H1 (cell line): ENCODE measurements around the gene ACAD10. TPM values are rescaled to one million over a fixed set of nuclear protein-coding genes. Genes with fewer than 3 reads are reported as not detected.

Experiments used
- CTCF ChIA-PET: fragments of 300-600 bp; sonication (Branson Sonifier 250); formaldehyde crosslinking; loops from one replicate; lab custom pipeline; 2021; ENCODE audit not compliant: partially characterized antibody; lab: Charles Lee
- POLR2A ChIA-PET: fragments of 300-600 bp; sonication (Branson Sonifier 250); formaldehyde crosslinking; loops from one replicate; lab custom pipeline; 2021; ENCODE audit warnings: inconsistent platforms; ENCODE audit not compliant: partially characterized antibody; lab: Charles Lee
- DNase-seq, 2 experiments: peaks; one replicate each; pipeline versions ENCODE4 v3.0.0 to v3.0.0-alpha.2; 2010 to 2022; ENCODE audit warnings: low spot score in 2 of 2, low read depth in 1 of 2, mixed read lengths in 1 of 2
- FAIRE-seq: peaks from 2 replicates; lab custom pipeline; 2011; peaks lifted over from hg19 to GRCh38; lab: Jason Lieb, UNC
- H2AFZ ChIP-seq: 2 replicates; pipeline ENCODE4 v1.8.1; 2012; ENCODE audit warnings: low read length, inconsistent platforms
- H2AK5ac ChIP-seq: 2 replicates; pipeline ENCODE4 v1.6.1; 2013; ENCODE audit warnings: low read depth, low read length
- H2BK120ac ChIP-seq: replicated peaks from 2 replicates; pipeline ENCODE3; 2013; ENCODE audit warnings: low read depth, low read length, inconsistent platforms
- H2BK12ac ChIP-seq: 2 replicates; pipeline ENCODE4 v1.6.1; 2013; ENCODE audit warnings: low read depth, low read length
- H2BK15ac ChIP-seq: 2 replicates; pipeline ENCODE4 v1.6.1; 2013; ENCODE audit warnings: low read length
- H2BK20ac ChIP-seq: 2 replicates; pipeline ENCODE4 v1.6.1; 2013; ENCODE audit warnings: low read length
- H2BK5ac ChIP-seq: 2 replicates; pipeline ENCODE4 v1.6.1; 2013; ENCODE audit warnings: low read depth, low read length
- H3K14ac ChIP-seq: 2 replicates; pipeline ENCODE4 v1.6.1; 2013; ENCODE audit warnings: inconsistent platforms; ENCODE audit not compliant: insufficient read length
- H3K18ac ChIP-seq: 2 replicates; pipeline ENCODE4 v1.6.1; 2013; ENCODE audit warnings: low read length; ENCODE audit errors: extremely low read depth
- H3K23ac ChIP-seq: 2 replicates; pipeline ENCODE4 v1.6.1; 2013; ENCODE audit warnings: inconsistent platforms; ENCODE audit not compliant: insufficient read length
- H3K23me2 ChIP-seq: 2 replicates; pipeline ENCODE4 v1.6.1; 2013; ENCODE audit warnings: low read depth, low read length
- H3K27ac ChIP-seq: 2 replicates; pipeline ENCODE4 v1.6.1; 2011; ENCODE audit warnings: low read depth, low read length, inconsistent platforms
- H3K27me3 ChIP-seq, 4 experiments: replicated peaks in 1 of 4; 1 replicate in 1 of 4; 2 replicates in 3 of 4; pipeline versions ENCODE4 v1.6.1 to v1.8.1; 2011 to 2013; ENCODE audit warnings: low read length in 3 of 4, mild to moderate bottlenecking in 3 of 4, inconsistent platforms in 2 of 4, mixed read lengths in 2 of 4, moderate library complexity in 1 of 4; ENCODE audit not compliant: control insufficient read depth in 3 of 4, insufficient read depth in 3 of 4; ENCODE audit errors: extremely low read depth in 1 of 4
- H3K36me3 ChIP-seq, 4 experiments: 2 replicates each; pipeline versions ENCODE4 v1.6.1 to v1.8.1; 2011 to 2013; ENCODE audit warnings: mild to moderate bottlenecking in 4 of 4, low read length in 3 of 4, moderate library complexity in 2 of 4, control low read depth in 1 of 4, inconsistent platforms in 1 of 4; ENCODE audit not compliant: insufficient read depth in 4 of 4, control insufficient read depth in 2 of 4
- H3K4ac ChIP-seq: replicated peaks from 2 replicates; pipeline ENCODE3; 2013; ENCODE audit warnings: low read length, low read depth, mixed read lengths, inconsistent platforms; ENCODE audit not compliant: insufficient read length
- H3K4me1 ChIP-seq, 4 experiments: replicated peaks in 1 of 4; 1 replicate in 1 of 4; 2 replicates in 3 of 4; pipeline versions ENCODE4 v1.6.1 to v1.8.1; 2011 to 2013; ENCODE audit warnings: low read length in 3 of 4, inconsistent platforms in 2 of 4, mixed read lengths in 1 of 4; ENCODE audit not compliant: insufficient read depth in 4 of 4, control insufficient read depth in 3 of 4
- H3K4me2 ChIP-seq, 2 experiments: 2 replicates each; pipeline versions ENCODE4 v1.6.1 to v1.8.1; 2011 to 2013; ENCODE audit warnings: low read depth in 2 of 2, low read length in 2 of 2, control low read depth in 1 of 2, inconsistent platforms in 1 of 2, mild to moderate bottlenecking in 1 of 2; ENCODE audit not compliant: insufficient read depth in 1 of 2
- H3K4me3 ChIP-seq, 4 experiments: fragments of 200-600, 300-600 bp in 1 of 4; sonication (generic), shearing (Covaris generic), sonication (Bioruptor Twin) in 1 of 4; 2 replicates each; pipeline versions ENCODE4 v1.5.1 to v1.8.1; 2011 to 2016; ENCODE audit warnings: low read length in 4 of 4, low read depth in 3 of 4, control low read depth in 2 of 4, inconsistent platforms in 2 of 4, mild to moderate bottlenecking in 2 of 4, mixed read lengths in 1 of 4, moderate library complexity in 1 of 4; ENCODE audit not compliant: insufficient read depth in 2 of 4; ENCODE audit errors: extremely low read depth in 1 of 4
- H3K56ac ChIP-seq: replicated peaks from 2 replicates; pipeline ENCODE3; 2013; ENCODE audit warnings: low read depth, mild to moderate bottlenecking, mixed read lengths, low read length, inconsistent platforms; ENCODE audit not compliant: insufficient read length
- H3K79me1 ChIP-seq: 2 replicates; pipeline ENCODE4 v1.6.1; 2013; ENCODE audit warnings: low read depth, low read length, control low read depth
- H3K79me2 ChIP-seq, 2 experiments: 2 replicates each; pipeline versions ENCODE4 v1.6.1 to v1.8.1; 2012 to 2013; ENCODE audit warnings: low read length in 2 of 2, mild to moderate bottlenecking in 2 of 2, inconsistent platforms in 1 of 2; ENCODE audit not compliant: insufficient read depth in 2 of 2, control insufficient read depth in 1 of 2
- H3K9ac ChIP-seq, 4 experiments: replicated peaks in 1 of 4; 1 replicate in 1 of 4; 2 replicates in 3 of 4; pipeline versions ENCODE4 v1.6.1 to v1.8.1; 2011 to 2013; ENCODE audit warnings: low read depth in 3 of 4, low read length in 3 of 4, control low read depth in 2 of 4, mild to moderate bottlenecking in 2 of 4, moderate library complexity in 2 of 4, inconsistent platforms in 1 of 4; ENCODE audit errors: extremely low read depth in 1 of 4
- H3K9me3 ChIP-seq, 2 experiments: 2 replicates each; pipeline versions ENCODE4 v1.6.1 to v1.8.1; 2012 to 2013; ENCODE audit warnings: mild to moderate bottlenecking in 2 of 2, moderate library complexity in 2 of 2, control low read depth in 1 of 2, inconsistent platforms in 1 of 2, low read depth in 1 of 2, low read length in 1 of 2, mixed read lengths in 1 of 2; ENCODE audit not compliant: insufficient read depth in 2 of 2
- H4K20me1 ChIP-seq, 2 experiments: replicated peaks in 1 of 2; 2 replicates each; pipeline versions ENCODE3 to v1.8.1; 2011 to 2013; ENCODE audit warnings: inconsistent platforms in 2 of 2, low read length in 2 of 2, mild to moderate bottlenecking in 1 of 2; ENCODE audit not compliant: insufficient read depth in 2 of 2, control insufficient read depth in 1 of 2
- H4K5ac ChIP-seq: 2 replicates; pipeline ENCODE4 v1.6.1; 2013; ENCODE audit warnings: low read length, low read depth, mixed read lengths, inconsistent platforms; ENCODE audit not compliant: insufficient read length
- H4K8ac ChIP-seq: 2 replicates; pipeline ENCODE4 v1.8.0; 2013; ENCODE audit warnings: mild to moderate bottlenecking, moderate library complexity, low read length, inconsistent platforms; ENCODE audit not compliant: insufficient read depth; ENCODE audit errors: extremely low read depth
- H4K91ac ChIP-seq: replicated peaks from 2 replicates; pipeline ENCODE3; 2013; ENCODE audit warnings: low read length, mixed read lengths, inconsistent platforms; ENCODE audit not compliant: insufficient read length
- ASH2L ChIP-seq: fragments of 200-600, 300-600 bp; sonication (generic); IDR thresholded peaks from one replicate; pipeline ENCODE4 v1.7.1; 2017; ENCODE audit warnings: low read length
- CHD2 ChIP-seq: IDR thresholded peaks from 2 replicates; pipeline ENCODE4 v1.6.1; 2012; ENCODE audit warnings: low read length, improper control_type of control experiment
- HDAC6 ChIP-seq: IDR thresholded peaks from one replicate; pipeline ENCODE4 v1.7.1; 2012; ENCODE audit warnings: low read depth, mild to moderate bottlenecking, inconsistent platforms, low read length, moderate library complexity
- NANOG ChIP-seq: IDR thresholded peaks from 2 replicates; pipeline ENCODE4 v1.6.1; 2011; ENCODE audit warnings: low read length, low read depth, mild to moderate bottlenecking, inconsistent platforms; ENCODE audit not compliant: insufficient read depth, poor library complexity, severe bottlenecking
- POU5F1 ChIP-seq: IDR thresholded peaks from 2 replicates; pipeline ENCODE4 v1.6.1; 2011; ENCODE audit warnings: low read depth, mild to moderate bottlenecking, low read length, moderate library complexity
- RXRA ChIP-seq: IDR thresholded peaks from 2 replicates; pipeline ENCODE4 v1.6.1; 2011; ENCODE audit warnings: low read depth, mild to moderate bottlenecking, low read length, moderate library complexity; ENCODE audit not compliant: insufficient read depth
- SIX5 ChIP-seq: IDR thresholded peaks from 2 replicates; pipeline ENCODE4 v1.6.1; 2011; ENCODE audit warnings: mild to moderate bottlenecking, low read depth, low read length
- SP2 ChIP-seq: IDR thresholded peaks from 2 replicates; pipeline ENCODE4 v1.6.1; 2012; ENCODE audit warnings: mild to moderate bottlenecking, low read length, inconsistent platforms
- TAF7 ChIP-seq: optimal IDR thresholded peaks from 2 replicates; pipeline ENCODE3; 2011; ENCODE audit warnings: low read depth, mild to moderate bottlenecking, inconsistent platforms, low read length, moderate library complexity, borderline replicate concordance
- WGBS, 2 experiments: shearing (Covaris generic) in 1 of 2; methylation state at CpG; one replicate each; pipeline versions ENCODE4 v1.1.6 to v1.1.7; 2013 to 2015; ENCODE audit warnings: low lambda C conversion rate in 2 of 2, mixed read lengths in 2 of 2, inconsistent platforms in 1 of 2, low coverage in 1 of 2, missing lambda C conversion rate in 1 of 2; ENCODE audit not compliant: insufficient replicate concordance in 2 of 2, insufficient coverage in 1 of 2, insufficient read length in 1 of 2; ENCODE audit errors: extremely low coverage in 1 of 2, missing lambda C conversion rate in 1 of 2; 5-methylcytosine and 5-hydroxymethylcytosine counted together
- long read RNA-seq, 2 experiments: library from RNA in 1 of 2; library from capped mRNA in 1 of 2; stranded (forward); transcript quantifications; one replicate each; pipeline ENCODE4 v2.0.0, GENCODE V29; 2021; ENCODE audit warnings: inconsistent platforms in 1 of 2
- polyA minus RNA-seq, 3 experiments: library from RNA; depleted of rRNA, polyadenylated mRNA; stranded (reverse); fragments of >200 nt; gene quantifications; 1 replicate in 2 of 3; 2 replicates in 1 of 3; pipeline ENCODE4 v1.2.3, GENCODE V29; 2011
- polyA plus RNA-seq, 7 experiments: library from polyadenylated mRNA; depleted of rRNA in 3 of 7; stranded (reverse) in 5 of 7; unstranded in 2 of 7; fragments of >200 nt in 5 of 7; fragments of 200-250 nt in 2 of 7; gene quantifications; 1 replicate in 5 of 7; 2 replicates in 1 of 7; 4 replicates in 1 of 7; pipeline versions ENCODE4 v1.2.1 to v1.2.3, GENCODE V29; 2011 to 2013; ENCODE audit warnings: missing spikeins in 2 of 7, mixed read lengths in 2 of 7
- total RNA-seq: library from RNA; stranded (reverse); fragmentation: NEBNext Ultra II Directional; extraction: Animal tissue kit (Norgen Biotek cat#: 25700); gene quantifications from 2 replicates; pipeline ENCODE4 v1.2.1, GENCODE V29; 2021

Gene ACAD10
- total RNA-seq (23.3 and 23.5 TPM in 2 replicates), polyA plus RNA-seq (2011; rRNA removed) (17.3 and 26.3 TPM in 2 replicates), polyA minus RNA-seq (2011; rRNA and poly(A)+ RNA removed) (37.2 and 46.4 TPM in 2 replicates)
- polyA plus RNA-seq (2011; cell fraction: cytosol; rRNA removed) = 21.8 TPM
- polyA plus RNA-seq (2011; cell fraction: nucleus; rRNA removed) = 74.7 TPM
- polyA plus RNA-seq (2012, experiment 1 of 2) = 20.4 to 23.2 TPM (median 22.5 TPM) in 4 replicates
- 16.7 TPM for polyA plus RNA-seq (2012, experiment 2 of 2)
- polyA plus RNA-seq (2013, experiment 1 of 2) = 20.7 TPM
- polyA plus RNA-seq (2013, experiment 2 of 2) = 15.3 TPM
- 18.9 TPM for polyA minus RNA-seq (2011; cell fraction: cytosol; rRNA and poly(A)+ RNA removed)
- polyA minus RNA-seq (2011; cell fraction: nucleus; rRNA and poly(A)+ RNA removed) = 52.6 TPM
- long read RNA-seq, experiment 1, partial matches to known transcripts = 4 of 6 reads
- long read RNA-seq, experiment 1, other reads (novel, unspliced or antisense) = 1 of 6 reads
- long read RNA-seq, experiment 2, partial matches to known transcripts = 0 of 2 reads
- long read RNA-seq, experiment 2, other reads (novel, unspliced or antisense) = 1 of 2 reads

- Histone ChIP-seq H4K5ac (peak within 1 kb of the TSS; percentile 96), H3K56ac (peak within 1 kb of the TSS; percentile 54), H3K36me3 (peaks cover 0 to 18% (median 8%) of the 10 kb centered on the region in 4 experiments), H3K4ac (peak within 1 kb of the TSS; percentile 40), H3K4me2 (peak within 1 kb of the TSS; percentile 73 to 96), H4K20me1 (no peaks in the 10 kb centered on the region), H2BK120ac (no peak within 1 kb of the TSS), H3K18ac (0 out of 2 replicates have a peak within 1 kb of the TSS, but pooled peaks have one; percentile 63), H3K23me2 (peaks cover 9% of the 10 kb centered on the region), H2BK20ac (no peak within 1 kb of the TSS), H2BK5ac (peak within 1 kb of the TSS; percentile 82), H3K79me2 (peaks cover 7 to 30% of the 10 kb centered on the region in 2 experiments), H3K9ac (peak within 1 kb of the TSS; percentile 80 to 91 (median 85)), H2BK15ac (no peak within 1 kb of the TSS), H3K4me1 (peaks cover 0 to 5% (median 0%) of the 10 kb centered on the region in 4 experiments; a peak in 1 of 7 replicates), H3K27me3 (no peaks in the 10 kb centered on the region), H4K8ac (peak within 1 kb of the TSS; percentile 96), H3K27ac (peak within 1 kb of the TSS; percentile 64), H2BK12ac (peak within 1 kb of the TSS; percentile 84; the same call in 1 of the 2 replicates), H2AFZ (peak within 1 kb of the TSS; percentile 82), H4K91ac (peak within 1 kb of the TSS; percentile 85), H3K4me3 (peak within 1 kb of the TSS; percentile 70 to 97 (median 80)), H3K9me3 (no peaks in the 10 kb centered on the region), H2AK5ac (no peak within 1 kb of the TSS), H3K79me1 (peaks cover 3% of the 10 kb centered on the region), H3K23ac (no peak within 1 kb of the TSS), H3K14ac (no peak within 1 kb of the TSS)
- 6% methylated on average over 55 of the region's 63 CpGs; no CpG with 5 or more reads in 1 of the 2 experiments for whole genome bisulfite sequencing, 2 experiments
- FAIRE-seq = no peak
- POLR2A ChIA-PET = interaction anchor here (0.6 to 1.7 kb wide), 26 partner anchors 9 to 1097 kb away, joined by 3 to 9 read pairs (median 4); partner anchors contain the start of genes ALDH2, ERP29 and TMEM116
- CTCF ChIA-PET = interaction anchor here (3.6 kb wide), 1 partner anchor 14 kb away, joined by 19 read pairs; no protein-coding TSS in a partner anchor
- peak; percentile 80 to 96 for DNase-seq
- TF ChIP-seq SP2 (no peak), CHD2 (0 out of 2 replicates have a peak, but pooled peaks have one; percentile 10), POU5F1 (no peak), TAF7 (no peak), NANOG (no peak), ASH2L (peak; percentile 85), SIX5 (no peak), HDAC6 (no peak), RXRA (no peak)
Observed at GRCh38 chr12:111685811-111686573, at the start of gene ACAD10, which contains the start of gene BRAP. Gene ACAD10 (plus strand): TSS chr12:111686053. CDS start chr12:111692710, 6,657 bp downstream. Gene BRAP (minus strand): TSS chr12:111685956. CDS start chr12:111685792, 164 bp downstream.
